SH-SY5Y (cell line): Measurements from ENCODE around the gene SLC16A7.

ENCODE experiments used
- GATA2 ChIP-seq: IDR thresholded peaks from 2 replicates; pipeline ENCODE4 v1.6.1; 2011; ENCODE audit warnings: mild to moderate bottlenecking, low read depth, low read length
- GATA3 ChIP-seq: IDR thresholded peaks from 2 replicates; pipeline ENCODE4 v1.6.1; 2011; ENCODE audit warnings: low read depth, mild to moderate bottlenecking, low read length, moderate library complexity

DNA sequence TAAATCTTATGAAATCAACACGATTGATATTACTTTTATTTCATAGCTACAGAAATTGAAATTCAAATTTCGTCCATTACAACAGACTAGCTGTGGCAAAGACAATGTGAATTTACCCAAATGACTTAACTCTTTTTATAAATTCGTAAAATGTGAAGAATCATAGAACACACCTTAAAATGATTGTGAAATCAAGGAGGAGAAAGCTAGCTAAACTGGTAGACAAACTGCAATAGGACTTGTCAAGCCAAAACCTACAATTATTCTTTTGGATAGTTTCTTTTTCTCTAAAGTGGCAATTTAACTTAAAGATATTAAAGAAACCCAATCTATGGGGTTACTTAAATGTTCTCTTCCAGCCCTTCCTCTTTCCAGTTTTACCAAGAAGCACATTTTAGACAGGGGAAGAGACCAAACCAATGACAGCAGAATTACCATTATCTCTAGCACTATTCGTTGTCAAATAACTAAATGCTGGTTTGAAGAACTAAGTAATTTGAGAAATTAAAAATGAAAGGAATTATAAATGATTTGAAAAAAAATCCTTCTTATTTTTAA lies 807 bp upstream of the SLC16A7 start:
- no peak for TF ChIP-seq GATA2
- no peak for TF ChIP-seq GATA3
